Breast epithelium (tissue), 3 donors: ENCODE measurements around the gene EGFLAM.

ENCODE experiments used
- CTCF ChIP-seq, 3 donors: fragments of 450-650 bp; IDR thresholded peaks; one replicate each; pipeline ENCODE4 v1.5.1; 2016 to 2017; ENCODE audit warnings: antibody characterized with exemption in 3 of 3, mild to moderate bottlenecking in 3 of 3, moderate library complexity in 3 of 3
- POLR2A ChIP-seq: fragments of 450-650 bp; IDR thresholded peaks from one replicate; pipeline ENCODE4 v1.6.1; 2016; ENCODE audit warnings: antibody characterized with exemption, mild to moderate bottlenecking, moderate library complexity

- TF ChIP-seq CTCF (IDR thresholded peaks at IDR 0.05): no peak
- TF ChIP-seq POLR2A: no peak
These were observed 58.3 kb downstream of the EGFLAM start for GRCh38 chr5:38316544-38317224.
